ENCODE results near the gene FDXACB1. TPM values are rescaled to one million over a fixed set of nuclear protein-coding genes. Genes with fewer than 3 reads are reported as not detected.
A peak's percentile ranks its signal among the peaks of the same experiment; 100 is the strongest.

Gene FDXACB1, protein sequence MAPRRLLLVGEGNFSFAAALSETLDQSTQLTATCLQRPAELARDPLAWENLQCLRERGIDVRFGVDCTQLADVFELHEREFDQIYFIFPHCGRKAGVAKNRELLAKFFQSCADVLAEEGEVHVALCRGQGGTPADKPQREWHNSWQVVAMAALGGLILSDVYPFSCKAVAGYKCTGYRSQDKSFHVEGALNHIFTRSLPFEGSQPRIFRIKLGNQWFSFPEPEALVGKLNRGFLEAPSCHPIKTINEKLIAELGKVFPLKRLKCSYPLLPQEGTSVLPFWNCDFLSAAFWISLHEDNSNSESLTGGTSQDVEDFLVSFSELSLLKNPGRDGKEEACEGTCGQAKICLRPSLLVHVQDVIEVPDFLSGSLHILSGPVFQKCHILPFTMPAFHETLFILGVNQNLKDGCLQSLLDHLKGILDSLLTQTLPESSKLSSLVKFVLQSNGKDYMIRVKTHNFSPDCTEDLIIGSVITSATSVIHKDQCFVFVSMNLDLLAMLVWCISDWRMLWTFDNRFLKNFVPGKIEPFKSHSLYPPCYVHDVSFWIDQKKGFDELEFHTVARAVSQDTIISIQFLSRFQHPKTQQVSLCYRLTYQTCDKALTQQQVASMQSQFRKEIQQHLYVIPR
- total RNA-seq, result 3.7 TPM

DNA sequence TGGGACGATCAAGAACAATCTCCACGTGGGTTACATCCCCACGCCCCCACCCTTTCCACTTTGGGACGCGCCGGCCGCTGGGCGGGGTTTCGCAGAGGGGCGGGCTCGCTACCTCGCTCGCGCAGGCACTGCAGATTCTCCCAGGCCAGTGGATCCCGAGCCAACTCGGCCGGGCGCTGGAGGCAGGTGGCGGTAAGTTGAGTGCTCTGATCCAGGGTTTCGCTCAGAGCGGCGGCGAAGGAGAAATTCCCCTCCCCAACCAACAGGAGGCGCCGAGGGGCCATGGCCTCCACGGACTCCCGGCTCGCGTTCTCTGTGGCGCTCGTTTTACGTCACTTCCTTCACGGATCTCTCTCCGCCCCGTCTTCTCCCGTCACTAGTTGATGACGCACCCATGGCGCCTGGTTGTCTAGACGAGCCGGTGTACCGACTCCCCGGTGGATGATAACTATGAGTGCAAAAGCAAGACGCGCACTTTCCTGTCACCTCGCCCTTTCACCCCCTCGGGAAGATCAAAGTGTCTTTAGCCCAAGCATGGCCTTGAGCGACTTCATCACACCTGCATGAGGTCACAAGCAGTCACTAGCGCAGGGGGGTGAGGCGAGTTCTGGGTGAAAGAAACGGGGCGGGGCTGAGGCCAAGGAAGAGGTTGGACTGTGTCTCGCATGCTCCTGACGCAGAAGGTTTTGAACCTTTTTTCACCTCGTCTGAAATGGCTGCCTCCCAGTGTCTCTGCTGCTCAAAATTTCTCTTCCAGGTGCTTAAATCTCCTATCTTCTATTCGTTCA lies at the start of gene FDXACB1, which contains the start of gene CFAP68:
Gene FDXACB1 (minus strand): TSS at position 317 of the 788 bp plus-strand sequence. CDS start 33 bp downstream, at position 284.
Gene CFAP68 (plus strand): TSS at position 693 of the 788 bp plus-strand sequence. CDS start 20 bp downstream, at position 713.
- DNase-seq, result peak; percentile 99

DNA sequence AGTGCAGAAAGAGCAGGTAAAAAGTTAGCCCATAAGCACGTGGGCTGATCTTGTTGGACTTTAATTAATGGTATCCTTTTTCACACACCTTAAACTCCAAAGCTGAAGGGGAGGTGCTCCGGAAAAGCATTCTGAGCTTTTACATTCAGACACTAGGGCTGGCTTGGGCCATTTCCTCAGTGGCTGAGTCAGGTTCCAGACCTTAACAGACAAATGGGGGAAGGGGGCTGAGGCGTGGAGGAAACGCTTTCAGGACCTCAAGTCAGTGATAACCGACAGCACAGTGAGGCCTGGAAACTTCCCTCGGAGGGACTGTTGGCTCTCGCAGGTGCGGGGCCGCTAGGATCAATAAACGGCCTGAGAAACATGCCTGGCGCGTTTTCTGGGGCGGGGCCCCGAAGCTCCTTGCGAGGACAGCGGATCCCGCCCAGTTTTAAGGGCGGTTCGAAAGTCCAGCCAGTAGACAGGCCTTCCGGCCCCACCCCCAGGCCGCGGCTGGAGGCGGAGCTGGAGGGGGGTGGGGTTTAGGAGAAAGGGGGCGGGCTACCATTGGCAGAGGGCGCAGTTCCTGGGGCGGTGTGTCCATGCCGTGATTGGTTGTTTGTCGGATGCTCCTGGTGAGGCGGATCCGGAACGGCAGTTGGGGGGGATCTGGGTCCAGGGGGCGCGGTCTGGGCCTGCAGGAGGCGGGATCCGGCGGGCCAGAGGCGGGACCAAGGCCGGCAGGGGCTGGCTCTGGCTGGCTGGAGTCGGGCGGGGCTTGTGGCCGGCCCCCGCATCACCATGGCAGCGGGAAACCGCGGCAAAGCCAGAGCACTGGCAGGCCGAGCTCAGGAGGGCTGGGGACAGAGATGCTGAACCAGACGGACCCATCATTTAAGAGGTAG lies 47.8 kb upstream of the FDXACB1 start:
- peak; percentile 98 for DNase-seq

DNA sequence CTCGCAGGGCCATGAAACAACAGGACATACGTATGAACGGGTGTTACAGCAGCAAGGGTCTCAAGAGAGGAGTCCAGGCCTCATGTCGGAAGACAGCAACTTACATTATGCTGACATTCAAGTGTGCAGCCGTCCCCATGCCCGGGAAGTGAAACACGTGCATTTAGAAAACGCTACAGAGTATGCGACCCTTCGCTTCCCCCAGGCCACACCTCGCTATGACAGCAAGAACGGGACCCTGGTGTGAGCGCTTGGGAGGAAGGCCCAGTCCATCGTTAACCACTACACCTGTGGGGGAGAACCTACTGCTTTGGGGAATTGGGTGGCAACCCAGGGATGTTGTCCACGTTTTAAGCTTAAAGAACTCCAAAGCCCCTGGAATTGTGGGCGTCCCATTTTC lies 47.0 kb upstream of the FDXACB1 start:
- no peak for DNase-seq

DNA sequence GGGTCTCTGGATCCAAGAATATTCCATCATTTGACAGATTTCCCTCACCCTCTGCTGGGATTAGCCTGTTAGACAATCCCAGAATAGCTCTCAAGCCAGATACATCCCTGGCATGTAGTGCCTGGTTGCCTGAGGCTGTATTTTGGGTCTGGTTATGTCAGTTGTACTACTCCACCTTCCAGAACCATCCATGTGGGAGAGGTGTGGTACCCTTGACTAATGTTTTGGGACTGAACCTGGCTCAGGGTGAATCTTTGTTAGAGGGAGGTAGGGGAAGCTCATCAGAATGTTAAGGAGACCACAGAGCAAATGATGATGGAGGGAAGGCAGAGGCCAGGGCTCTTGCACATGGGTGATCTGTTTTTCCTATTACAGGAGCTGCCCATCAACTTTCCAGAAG lies 45.0 kb upstream of the FDXACB1 start:
- no peak for DNase-seq

DNA sequence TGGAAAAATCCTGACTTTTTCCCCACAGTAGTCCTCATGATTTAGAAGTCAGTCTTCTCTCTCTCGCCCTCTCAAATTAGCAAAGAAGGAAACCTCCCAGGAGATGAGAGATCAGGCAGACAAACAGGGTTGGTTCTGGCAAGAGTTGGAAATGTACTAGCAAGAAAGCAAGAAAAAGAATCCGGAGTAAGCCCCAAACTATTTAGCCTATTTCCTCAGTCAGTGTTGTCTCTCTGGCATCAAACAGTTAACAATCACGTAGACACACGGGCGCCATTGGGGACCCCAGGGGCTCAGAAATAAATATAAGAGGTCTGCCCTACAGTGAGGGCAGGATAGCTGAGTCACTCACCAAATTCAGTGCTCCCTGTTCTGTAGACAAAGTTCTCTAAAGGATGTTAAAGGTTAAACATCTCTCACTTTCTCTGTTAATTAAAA lies 44.4 kb upstream of the FDXACB1 start:
- no peak for DNase-seq

DNA sequence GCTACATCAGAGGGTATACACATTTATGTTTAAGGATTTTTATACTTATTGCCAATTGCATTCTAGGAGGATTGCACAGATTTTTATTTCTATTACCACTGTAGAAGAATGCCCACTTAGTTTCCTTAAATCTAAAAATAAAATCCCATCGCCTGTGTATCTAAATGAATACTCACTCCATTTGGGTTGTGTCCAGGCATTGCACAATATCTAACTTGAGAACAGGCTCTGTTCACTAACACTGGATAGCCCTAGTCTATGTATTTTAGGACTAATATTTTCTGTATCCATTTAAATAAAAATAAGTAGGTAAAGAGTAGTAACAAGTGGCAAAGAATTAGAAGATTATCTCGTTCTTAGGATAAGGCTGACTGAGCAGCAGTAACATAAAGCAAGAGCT lies 43.8 kb upstream of the FDXACB1 start:
- DNase-seq, result peak; percentile 67

DNA sequence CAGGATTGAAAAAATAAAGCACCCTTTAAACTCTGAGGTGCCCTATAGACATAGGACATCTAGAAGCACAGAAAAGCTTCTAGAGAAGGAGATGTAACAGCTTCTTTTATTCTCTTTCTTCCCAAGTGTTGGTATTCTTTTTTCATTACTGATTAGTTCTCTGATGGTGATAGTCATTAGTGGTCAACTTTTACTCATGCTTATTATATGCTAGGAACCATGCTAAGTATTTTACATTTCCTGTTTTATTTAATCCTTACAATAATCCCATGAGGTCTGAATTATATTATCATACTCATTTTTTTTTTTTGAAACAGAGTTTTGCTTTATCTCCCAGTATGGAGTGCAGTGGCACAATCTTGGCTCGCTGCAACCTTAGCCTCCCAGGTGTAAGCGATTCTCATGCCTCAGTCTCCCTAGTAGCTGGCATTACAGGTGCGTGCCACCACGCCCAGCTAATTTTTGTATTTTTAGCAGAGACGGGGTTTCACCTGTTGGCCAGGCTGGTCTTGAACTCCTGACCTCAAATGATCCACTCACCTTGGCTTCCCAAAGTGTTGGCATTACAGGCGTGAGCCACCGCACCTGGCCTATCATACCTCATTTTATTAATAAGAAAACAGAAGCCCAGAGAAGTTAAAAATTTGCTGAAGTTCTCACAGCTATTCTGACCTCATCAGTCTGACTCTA lies 42.7 kb upstream of the FDXACB1 start:
- DNase-seq, result no peak

DNA sequence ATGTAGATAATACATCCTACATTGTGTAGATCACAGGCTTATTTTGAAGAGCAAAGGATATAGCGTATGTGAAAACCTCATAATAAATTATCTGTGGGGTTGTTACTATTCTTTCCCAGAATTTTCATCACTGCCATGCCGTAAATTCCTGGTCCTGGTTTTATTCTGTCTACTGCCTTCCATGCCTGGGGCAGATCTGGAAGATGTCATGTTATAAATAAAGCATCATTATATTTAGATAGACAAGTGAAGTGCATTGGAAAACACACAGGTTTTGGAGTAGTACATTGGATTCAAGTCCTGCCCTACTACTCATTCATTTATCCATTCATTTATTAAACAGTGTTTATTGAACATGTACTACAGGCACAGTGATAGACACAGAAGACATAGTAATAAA lies 41.9 kb upstream of the FDXACB1 start:
- no peak for DNase-seq

DNA sequence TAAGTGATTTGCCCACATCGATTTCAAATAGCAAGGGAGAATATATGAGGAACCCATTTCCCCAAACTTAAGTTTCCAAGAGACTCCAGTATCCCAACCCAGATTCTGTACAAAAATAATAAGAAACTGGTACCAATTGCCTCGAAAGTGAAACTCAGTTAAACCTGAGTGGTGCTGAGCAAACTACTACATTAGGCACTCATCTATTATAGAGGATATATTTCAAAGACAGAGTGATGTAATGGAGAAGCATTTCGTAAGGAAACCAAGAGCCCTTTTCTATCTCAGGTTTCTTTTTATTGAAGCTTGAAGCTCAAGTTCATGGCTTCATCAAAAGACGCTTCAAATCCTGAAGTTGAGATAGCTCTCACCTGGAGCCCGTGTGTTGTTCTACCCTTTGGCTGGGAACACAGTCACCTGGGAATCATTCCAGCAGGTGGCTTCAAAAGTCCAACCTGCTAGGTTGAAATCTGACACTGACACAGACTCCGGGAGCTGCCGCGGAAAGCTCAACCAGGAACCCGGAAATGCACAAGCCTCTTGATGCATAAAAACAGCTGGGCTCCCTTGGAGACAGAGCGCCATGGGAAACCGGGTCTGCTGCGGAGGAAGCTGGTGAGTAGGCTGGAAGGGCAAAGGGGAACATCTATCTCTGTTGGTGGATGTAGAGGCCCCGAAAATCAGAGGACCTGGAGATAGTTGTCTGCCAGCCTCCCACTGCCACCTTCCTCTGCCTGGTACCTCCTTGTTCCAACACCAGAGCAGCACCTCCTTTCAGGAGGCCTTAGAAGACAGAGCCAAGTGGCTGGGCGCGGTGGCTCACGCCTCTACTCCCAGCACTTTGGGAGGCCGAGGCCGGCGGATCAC lies 39.7 kb upstream of the FDXACB1 start, which contains the start of gene C11orf52:
Gene C11orf52 (plus strand): TSS at position 524 of the 867 bp plus-strand sequence. CDS start 60 bp downstream, at position 584.
- DNase-seq, result peak; percentile 87

DNA sequence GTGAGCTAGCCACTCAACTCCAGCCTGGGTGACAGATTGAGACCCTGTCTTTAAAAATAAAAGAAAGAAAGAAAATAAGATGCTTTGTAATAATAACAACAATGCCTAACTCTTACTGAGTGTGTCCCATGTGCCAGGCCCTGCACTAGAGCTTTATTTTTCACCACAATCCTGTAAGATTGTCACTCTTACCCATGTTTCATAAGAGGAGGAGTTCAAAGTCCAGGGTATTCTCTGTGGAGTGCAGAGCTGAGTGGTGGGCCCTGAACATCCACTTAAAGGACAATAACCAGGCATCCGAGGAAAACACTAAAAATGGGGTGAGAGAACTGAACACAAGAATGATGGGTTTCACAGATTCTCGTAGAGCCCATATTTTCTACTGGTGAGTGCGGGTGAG lies 38.8 kb upstream of the FDXACB1 start:
- no peak for DNase-seq

DNA sequence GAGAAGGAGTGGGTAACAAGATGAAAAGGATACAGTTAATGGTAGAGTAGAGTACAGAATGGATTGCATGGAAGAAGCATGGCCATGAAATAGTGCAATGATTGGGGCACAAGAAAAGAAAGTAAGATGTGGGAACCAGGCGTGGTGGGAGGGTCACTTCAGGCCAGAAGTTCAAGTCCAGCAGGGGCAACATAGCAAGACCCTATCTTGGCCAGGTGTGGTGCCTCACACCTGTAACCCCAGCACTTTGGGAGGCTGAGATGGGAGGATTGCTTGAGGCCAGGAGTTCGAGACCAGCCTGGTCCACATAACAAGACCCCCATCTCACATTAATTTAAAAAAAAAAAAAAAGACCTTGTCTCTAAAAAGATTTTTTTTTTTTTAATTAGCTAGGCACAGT lies 38.3 kb upstream of the FDXACB1 start:
- DNase-seq, result no peak

DNA sequence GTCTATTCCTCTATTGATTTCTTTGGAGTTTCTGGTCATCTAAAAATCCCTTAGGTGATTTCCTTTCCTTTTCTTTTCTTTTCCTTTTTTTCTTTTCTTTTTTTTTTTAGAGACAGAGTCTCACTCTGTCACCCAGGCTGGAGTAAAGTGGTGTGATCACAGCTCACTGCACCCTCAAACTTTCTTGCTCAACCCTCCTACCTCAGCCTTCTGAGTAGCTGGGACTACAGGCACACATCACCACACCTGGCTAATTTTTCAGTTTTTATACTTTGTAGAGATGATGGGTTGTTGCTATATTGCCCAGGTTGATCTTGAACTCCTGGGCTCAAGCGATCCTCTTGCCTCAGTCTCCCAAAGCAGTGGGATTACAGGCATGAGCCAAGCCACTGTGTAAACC lies 37.8 kb upstream of the FDXACB1 start:
- no peak for DNase-seq

DNA sequence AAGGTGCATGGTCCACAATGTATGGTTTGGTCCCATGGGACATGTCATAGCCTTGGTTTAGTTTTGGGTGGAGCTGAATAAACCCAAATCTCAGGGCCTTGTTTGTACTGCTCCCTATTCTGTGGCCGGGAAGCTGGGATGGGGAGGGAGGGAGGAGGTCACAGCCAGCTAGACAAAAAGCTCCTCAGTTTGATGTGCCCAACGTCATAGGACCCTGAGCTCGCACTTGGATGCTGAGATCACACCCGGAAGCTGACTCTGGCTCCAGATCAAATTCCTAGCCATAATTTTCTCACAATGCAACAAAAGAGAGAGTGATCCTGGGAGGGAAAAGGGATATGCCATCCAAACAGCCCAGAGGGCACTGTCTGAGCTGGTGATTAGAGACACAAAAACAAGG lies 35.0 kb upstream of the FDXACB1 start:
- DNase-seq, result peak; percentile 85

DNA sequence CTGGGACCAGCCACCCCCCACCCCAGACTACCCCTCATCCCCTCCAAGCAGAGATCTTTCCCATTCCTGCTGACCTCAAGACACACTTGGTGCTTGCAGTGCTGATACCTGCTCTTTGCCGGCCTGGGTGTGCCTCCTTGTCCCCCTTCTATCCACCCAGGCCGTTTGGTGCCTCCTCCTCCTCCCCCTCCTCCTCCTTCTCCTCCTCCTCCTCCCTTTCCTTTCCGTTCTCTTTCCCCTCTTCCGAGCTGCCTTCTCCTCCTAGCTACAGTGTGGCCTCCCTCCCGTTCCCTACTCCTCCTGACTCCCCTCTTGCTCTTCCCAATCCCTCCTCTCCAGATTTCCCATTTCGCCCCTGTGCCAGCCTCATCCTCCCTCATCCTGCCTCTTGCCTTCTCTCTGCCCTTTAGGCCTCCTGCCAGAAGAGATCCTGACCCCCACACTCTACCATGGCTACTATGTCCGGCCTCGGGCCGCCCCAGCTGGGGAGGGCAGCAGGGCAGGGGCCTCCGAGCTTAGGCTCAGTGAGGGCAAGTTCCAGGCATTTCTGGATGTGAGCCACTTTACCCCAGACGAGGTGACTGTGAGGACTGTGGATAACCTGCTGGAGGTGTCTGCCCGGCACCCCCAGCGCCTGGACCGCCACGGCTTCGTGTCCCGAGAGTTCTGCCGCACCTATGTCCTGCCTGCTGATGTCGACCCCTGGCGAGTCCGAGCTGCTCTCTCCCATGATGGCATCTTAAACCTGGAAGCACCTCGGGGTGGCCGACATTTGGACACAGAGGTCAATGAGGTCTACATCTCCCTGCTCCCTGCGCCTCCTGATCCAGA lies 34.3 kb upstream of the FDXACB1 start:
- no peak for DNase-seq

DNA sequence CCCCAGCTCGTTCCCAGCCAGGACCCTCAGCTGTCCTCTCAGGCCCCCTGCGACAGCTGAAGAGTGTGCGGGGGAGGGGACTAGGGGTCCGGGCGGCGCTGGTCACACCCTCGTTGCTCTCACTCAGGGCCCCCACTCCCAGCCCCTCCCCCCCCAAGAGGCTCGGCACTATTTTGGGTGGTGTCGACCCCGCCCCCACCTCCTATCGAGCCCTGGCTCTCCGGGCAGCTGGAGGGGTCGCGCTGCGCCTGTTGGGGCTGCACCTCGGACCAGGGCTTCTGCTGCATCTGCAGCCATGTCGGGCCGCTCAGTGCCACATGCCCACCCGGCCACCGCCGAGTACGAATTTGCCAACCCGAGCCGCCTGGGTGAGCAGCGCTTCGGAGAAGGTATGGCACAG lies 33.6 kb upstream of the FDXACB1 start, which contains the start of gene HSPB2:
Gene HSPB2 (plus strand): TSS at position 200 of the 400 bp plus-strand sequence. CDS start 96 bp downstream, at position 296.
- peak; percentile 88 for DNase-seq

DNA sequence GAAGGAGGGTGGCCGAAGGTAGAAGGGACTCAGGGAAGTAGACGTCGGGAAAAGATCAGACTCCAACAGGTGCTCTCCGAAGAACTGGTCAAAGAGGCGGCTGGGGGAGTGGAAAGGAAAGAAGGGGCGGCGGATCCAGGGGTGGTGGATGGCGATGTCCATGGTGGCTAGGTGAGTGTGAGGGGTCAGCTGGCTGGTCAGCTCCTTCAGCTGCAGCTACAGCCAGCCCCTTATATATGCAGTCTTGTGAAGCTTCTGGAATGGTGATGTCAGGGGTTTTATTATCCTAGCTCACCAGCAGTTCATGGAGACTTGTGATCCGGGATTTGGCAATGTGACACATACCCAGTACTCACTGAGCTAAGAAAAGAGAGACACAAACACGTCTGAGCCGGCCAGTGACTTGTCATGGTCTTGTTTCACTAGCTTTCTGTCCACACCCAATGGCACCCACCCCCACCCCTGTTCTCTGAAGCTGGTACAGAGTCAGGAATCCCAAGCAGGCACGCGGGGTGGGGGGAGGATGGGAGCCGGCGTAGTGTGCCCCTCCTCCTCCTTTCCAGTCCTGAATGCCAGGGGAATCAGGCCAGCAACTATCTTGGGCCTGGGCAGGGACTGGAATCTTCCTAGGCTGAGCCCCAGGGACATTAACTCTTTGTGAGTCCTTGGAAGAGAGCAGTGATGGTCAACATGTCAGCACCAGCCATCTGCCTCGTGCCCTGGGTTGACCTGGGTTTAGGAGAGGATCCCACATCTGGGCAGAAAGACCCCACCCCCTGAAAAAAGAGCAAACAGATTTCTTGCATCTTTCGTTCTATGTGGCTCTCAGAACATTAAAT lies 32.8 kb upstream of the FDXACB1 start, which contains the start of gene CRYAB:
Gene CRYAB (minus strand): TSS at position 208 of the 839 bp plus-strand sequence. CDS start 46 bp downstream, at position 162.
- peak; percentile 95 for DNase-seq

DNA sequence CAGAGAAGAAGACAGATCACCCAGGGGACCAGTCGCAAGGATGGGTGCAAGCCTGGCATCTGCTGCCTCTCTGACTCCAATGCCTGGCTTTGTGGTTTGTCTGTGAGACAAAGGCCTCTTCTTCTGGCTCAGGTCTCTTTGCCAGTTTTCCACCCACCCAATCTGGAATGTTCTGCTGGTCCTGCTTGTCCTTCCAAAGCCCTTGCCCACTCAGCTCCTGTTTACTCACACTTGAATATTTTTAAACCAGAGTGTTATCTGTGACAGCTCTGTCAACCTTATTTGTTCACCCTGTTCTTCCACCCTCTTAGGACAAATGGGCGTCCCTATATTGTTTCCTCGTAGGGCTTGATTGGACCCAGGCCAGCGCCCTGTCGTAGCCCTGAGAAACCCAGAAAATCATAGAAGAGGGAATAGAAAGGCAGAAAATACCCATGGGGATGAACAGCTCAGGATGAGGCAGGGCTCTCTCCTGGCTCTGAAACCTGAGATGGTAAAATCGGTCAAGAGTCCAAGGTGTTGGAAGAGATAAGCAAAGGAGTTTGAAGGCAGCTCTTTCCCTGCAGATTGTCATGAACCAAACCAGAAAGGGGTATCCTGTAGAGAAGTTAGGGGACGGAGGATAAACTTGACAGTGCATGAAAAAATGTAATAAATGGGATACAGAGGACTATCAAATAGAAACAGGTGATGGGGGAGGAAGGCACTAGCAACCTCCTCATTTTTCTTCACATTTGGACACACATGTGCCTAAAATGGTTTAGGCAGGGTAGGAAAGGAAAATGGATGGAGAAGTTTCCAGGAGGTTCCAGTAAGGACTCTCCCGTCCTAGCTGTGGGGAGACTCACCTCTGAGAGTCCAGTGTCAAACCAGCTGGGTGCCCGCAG lies 32.0 kb upstream of the FDXACB1 start:
- no peak for DNase-seq

Data from tongue (tissue), 2 donors.